ENCODE measurements around the gene SET.

GRCh38 chr9:128715436-128715750 is 26.4 kb downstream of the SET start:
- TF ChIP-seq CTCF (IDR thresholded peaks at IDR 0.05; ENCODE audit: low read length), result no peak
- TF ChIP-seq EZH2 (IDR thresholded peaks at IDR 0.05; ENCODE audit: borderline replicate concordance, low read length), result no peak

Measured in OCI-LY1 (cell line).